ENCODE data around the gene UBAC2. TPM values are rescaled to one million over a fixed set of nuclear protein-coding genes. Genes with fewer than 3 reads are reported as not detected.
A peak's percentile ranks its signal among the peaks of the same experiment; 100 is the strongest.

Gene UBAC2
- total RNA-seq, 4 donors from 2014 or later: 67.3 to 111 (median 93.8) TPM

DNA sequence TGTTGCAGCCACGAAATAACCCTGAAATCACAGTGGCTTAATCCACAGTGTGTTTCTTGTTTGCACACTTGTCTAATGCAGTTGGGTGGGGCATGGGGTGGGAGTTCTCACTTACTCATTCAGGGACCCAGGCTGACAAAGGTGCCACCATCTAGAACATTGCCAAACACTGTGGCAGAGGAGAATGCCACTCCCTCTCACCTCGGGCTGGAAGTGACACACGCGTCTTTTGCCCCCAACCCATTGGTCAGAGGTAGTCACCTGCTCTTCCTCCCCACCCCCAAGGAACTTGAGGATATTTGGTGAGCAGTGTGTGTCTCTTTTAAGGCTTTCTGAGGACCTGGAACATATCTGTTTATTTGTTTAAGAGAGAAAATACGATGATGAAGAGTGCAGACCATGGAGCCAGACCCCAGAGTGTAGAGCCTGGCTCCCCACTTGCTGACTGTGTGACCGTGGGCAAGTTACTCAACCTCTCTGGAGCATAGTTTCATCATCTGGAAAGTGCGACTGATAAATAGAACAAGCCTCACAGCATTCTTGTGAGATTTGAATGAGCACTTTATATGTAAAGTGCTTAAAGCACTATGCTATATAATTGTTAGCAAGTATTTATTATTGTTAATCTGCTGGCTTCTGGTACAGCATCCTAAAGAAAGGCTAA lies 89.2 kb downstream of the UBAC2 start:
- Histone ChIP-seq H3K9me3 (no peaks in the 10 kb centered on the region), H3K4me3 (no peak overlapping the region), H3K4me1 (peaks cover 41% of the 10 kb centered on the region), H3K36me3 (no peaks in the 10 kb centered on the region), H3K27me3 (no peaks in the 10 kb centered on the region), H3K27ac (peak overlapping the region; percentile 10)
- DNase-seq (ENCODE audit: low spot score in 2 of 2): no peak
- 75% methylated on average over 7 of the region's 7 CpGs for WGBS
- TF ChIP-seq, protein P1, sequence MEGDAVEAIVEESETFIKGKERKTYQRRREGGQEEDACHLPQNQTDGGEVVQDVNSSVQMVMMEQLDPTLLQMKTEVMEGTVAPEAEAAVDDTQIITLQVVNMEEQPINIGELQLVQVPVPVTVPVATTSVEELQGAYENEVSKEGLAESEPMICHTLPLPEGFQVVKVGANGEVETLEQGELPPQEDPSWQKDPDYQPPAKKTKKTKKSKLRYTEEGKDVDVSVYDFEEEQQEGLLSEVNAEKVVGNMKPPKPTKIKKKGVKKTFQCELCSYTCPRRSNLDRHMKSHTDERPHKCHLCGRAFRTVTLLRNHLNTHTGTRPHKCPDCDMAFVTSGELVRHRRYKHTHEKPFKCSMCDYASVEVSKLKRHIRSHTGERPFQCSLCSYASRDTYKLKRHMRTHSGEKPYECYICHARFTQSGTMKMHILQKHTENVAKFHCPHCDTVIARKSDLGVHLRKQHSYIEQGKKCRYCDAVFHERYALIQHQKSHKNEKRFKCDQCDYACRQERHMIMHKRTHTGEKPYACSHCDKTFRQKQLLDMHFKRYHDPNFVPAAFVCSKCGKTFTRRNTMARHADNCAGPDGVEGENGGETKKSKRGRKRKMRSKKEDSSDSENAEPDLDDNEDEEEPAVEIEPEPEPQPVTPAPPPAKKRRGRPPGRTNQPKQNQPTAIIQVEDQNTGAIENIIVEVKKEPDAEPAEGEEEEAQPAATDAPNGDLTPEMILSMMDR (IDR thresholded peaks at IDR 0.05): no peak
- TF ChIP-seq POLR2AphosphoS5 (IDR thresholded peaks at IDR 0.05): no peak
- no peak for TF ChIP-seq POLR2A (IDR thresholded peaks at IDR 0.05)

DNA sequence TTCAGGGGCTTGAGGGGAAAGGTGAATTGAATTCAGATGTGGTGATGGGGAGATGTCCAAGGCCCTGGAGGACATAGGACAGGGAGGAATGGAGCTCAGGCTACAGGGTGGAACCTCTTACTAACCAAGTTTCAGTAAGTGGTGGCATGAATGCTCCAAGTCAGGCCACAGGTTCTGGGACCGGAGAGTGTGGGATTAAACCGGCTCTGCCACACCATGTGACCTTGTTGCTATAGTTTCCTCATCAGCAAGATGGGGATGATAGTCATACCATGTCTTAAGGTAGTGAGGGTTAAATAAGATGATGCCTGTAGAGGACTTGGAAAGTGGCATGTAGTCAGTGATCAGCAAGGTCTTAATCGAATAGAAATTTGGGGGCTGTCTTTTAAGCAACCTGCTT lies 90.2 kb downstream of the UBAC2 start:
- WGBS: 68% methylated on average over 3 of the region's 3 CpGs
- H3K27ac ChIP-seq: no peak overlapping the region
- no peaks in the 10 kb centered on the region for H3K36me3 ChIP-seq
- no peaks in the 10 kb centered on the region for H3K9me3 ChIP-seq
- H3K4me3 ChIP-seq: no peak overlapping the region
- TF ChIP-seq POLR2A (IDR thresholded peaks at IDR 0.05): no peak
- no peak for TF ChIP-seq POLR2AphosphoS5 (IDR thresholded peaks at IDR 0.05)
- TF ChIP-seq, protein P1 (IDR thresholded peaks at IDR 0.05): no peak
- TF ChIP-seq EP300 (IDR thresholded peaks at IDR 0.05): no peak
- peaks cover 31% of the 10 kb centered on the region for H3K4me1 ChIP-seq
- H3K27me3 ChIP-seq: no peaks in the 10 kb centered on the region
- DNase-seq (ENCODE audit: low spot score in 2 of 2): no peak

DNA sequence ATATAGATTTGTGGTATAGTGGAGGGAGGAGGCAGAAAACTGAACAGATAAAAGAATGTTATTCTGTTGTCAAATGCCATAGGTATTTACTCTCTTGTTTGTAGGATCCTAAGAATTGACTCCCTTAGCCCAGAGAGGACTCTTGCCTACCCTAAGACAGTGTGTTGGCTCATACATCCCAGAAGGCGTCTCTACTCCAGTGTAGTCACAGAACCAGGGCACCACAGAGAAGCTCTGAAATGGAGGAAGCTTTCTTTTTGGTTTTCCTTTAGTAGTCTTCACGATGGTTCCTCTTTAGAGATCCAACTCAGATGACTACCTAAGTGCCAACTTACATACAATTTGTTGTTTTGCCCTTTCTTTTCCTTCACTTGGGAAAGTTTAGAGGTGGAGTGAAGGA lies 92.5 kb downstream of the UBAC2 start:
- no peak for DNase-seq (ENCODE audit: low spot score in 2 of 2)
- WGBS: 82% methylated on average over 2 of the region's 2 CpGs
- no peak overlapping the region for H3K27ac ChIP-seq
- H3K9me3 ChIP-seq: no peaks in the 10 kb centered on the region
- H3K4me3 ChIP-seq: no peak overlapping the region
- H3K4me1 ChIP-seq: peaks cover 11% of the 10 kb centered on the region
- no peaks in the 10 kb centered on the region for H3K36me3 ChIP-seq
- no peaks in the 10 kb centered on the region for H3K27me3 ChIP-seq
- TF ChIP-seq EP300 (IDR thresholded peaks at IDR 0.05): no peak
- TF ChIP-seq, protein P1 (IDR thresholded peaks at IDR 0.05): no peak
- no peak for TF ChIP-seq POLR2AphosphoS5 (IDR thresholded peaks at IDR 0.05)
- TF ChIP-seq POLR2A (IDR thresholded peaks at IDR 0.05): no peak

DNA sequence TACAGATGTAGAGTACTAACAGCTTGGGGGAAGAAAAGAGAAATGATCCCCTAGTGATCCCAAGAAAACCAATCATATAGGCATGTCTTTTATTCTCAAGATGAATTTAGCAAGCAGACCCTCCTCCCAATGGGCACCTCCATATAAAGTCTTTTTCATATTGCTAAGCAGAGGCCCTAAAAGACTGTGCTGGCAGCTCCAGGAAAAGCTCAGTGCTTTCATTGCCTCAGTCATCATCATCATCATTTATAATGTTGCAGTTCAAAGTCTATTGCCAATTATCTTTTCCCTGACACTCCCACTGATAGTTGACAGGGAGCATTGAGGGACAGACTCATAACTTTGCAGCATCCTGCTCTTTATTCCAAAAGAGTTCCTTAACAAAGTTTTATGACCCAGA lies 93.5 kb downstream of the UBAC2 start:
- Histone ChIP-seq H3K4me1 (peaks cover 1% of the 10 kb centered on the region), H3K4me3 (no peak overlapping the region), H3K36me3 (no peaks in the 10 kb centered on the region), H3K27me3 (no peaks in the 10 kb centered on the region), H3K27ac (no peak overlapping the region), H3K9me3 (no peaks in the 10 kb centered on the region)
- no peak for DNase-seq (ENCODE audit: low spot score in 2 of 2)
- no peak for TF ChIP-seq POLR2AphosphoS5 (IDR thresholded peaks at IDR 0.05)
- TF ChIP-seq, protein P1 (IDR thresholded peaks at IDR 0.05): no peak
- TF ChIP-seq EP300 (IDR thresholded peaks at IDR 0.05): no peak
- TF ChIP-seq POLR2A (IDR thresholded peaks at IDR 0.05): no peak

DNA sequence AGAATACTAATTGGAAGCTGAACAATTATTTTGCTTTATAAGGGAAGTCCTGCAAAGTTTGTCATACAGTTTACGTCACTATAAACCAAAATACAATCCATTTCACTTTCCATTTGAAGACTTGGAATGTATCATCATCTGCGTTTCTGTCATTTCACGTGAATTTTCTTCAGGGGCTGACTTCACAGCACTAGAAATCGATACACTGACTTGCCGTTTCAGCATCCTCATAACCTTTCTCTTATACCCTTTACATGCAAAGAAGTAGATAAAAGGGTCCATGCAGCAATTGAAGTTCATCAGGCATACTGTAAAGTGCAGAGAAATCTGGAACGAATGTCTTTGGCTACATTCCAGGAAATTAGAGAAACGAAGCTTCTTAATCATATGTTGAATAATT lies 94.3 kb downstream of the UBAC2 start:
- no peak for DNase-seq (ENCODE audit: low spot score in 2 of 2)
- no peak overlapping the region for H3K4me3 ChIP-seq
- no peaks in the 10 kb centered on the region for H3K27me3 ChIP-seq
- no peaks in the 10 kb centered on the region for H3K4me1 ChIP-seq
- H3K9me3 ChIP-seq: no peaks in the 10 kb centered on the region
- 66% methylated on average over 7 of the region's 7 CpGs for WGBS
- H3K36me3 ChIP-seq: no peaks in the 10 kb centered on the region
- TF ChIP-seq, protein P1 (IDR thresholded peaks at IDR 0.05): no peak
- TF ChIP-seq POLR2AphosphoS5 (IDR thresholded peaks at IDR 0.05): no peak
- TF ChIP-seq EP300 (IDR thresholded peaks at IDR 0.05): no peak
- no peak for TF ChIP-seq POLR2A (IDR thresholded peaks at IDR 0.05)
- no peak overlapping the region for H3K27ac ChIP-seq

Measured in suprapubic skin (tissue), 4 donors.